ENCODE data around the gene IQCM.

GRCh38 chr4:149409555-149409962 lies 406.1 kb downstream of the IQCM start:
- TF ChIP-seq CTCF (tag by site-specific recombination; IDR thresholded peaks at IDR 0.05) (no peak), ZNF24 (tag by site-specific recombination; IDR thresholded peaks at IDR 0.05) (no peak), ZNF660 (tag by site-specific recombination; IDR thresholded peaks at IDR 0.05) (no peak), ZNF202 (tag by site-specific recombination; IDR thresholded peaks at IDR 0.05; ENCODE audit: borderline replicate concordance) (no peak), ZNF248 (tag by site-specific recombination; IDR thresholded peaks at IDR 0.05) (no peak), ZNF350 (tag by site-specific recombination; IDR thresholded peaks at IDR 0.05) (no peak), ZFP69B (tag by site-specific recombination; IDR thresholded peaks at IDR 0.05) (no peak), ZSCAN5A (tag by site-specific recombination; IDR thresholded peaks at IDR 0.05) (no peak), ZNF600 (tag by site-specific recombination; IDR thresholded peaks at IDR 0.05) (no peak), PRDM6 (tag by site-specific recombination; IDR thresholded peaks at IDR 0.05) (no peak), KLF10 (tag by site-specific recombination; IDR thresholded peaks at IDR 0.05) (no peak)
